K562 (cell line): ENCODE measurements around the gene PIK3R1. TPM values are rescaled to one million over a fixed set of nuclear protein-coding genes. Genes with fewer than 3 reads are reported as not detected.

Experiments
- ATAC-seq: fragments of 200-7000 bp; cut with Tn5 transposase; 3 replicates; pipeline ENCODE4 v1.9.1; 2020; ENCODE audit warnings: moderate library complexity
- BruUV-seq: library from RNA; stranded (reverse); fragments of 400-500 nt; replicated peaks from 2 replicates; lab custom pipeline; 2021; lab: Mats Ljungman, UMichigan
- CTCF ChIA-PET: fragments of 300-600 bp; formaldehyde crosslinking; extraction: SDS; loops from one replicate; lab custom pipeline; 2021; ENCODE audit warnings: low intra/inter-chr PET ratio; lab: Yijun Ruan, JAX
- POLR2A ChIA-PET: fragments of 300-600, 350-650 bp; sonication (Branson Sonifier 250); formaldehyde crosslinking; extraction: SDS; loops from one replicate; lab custom pipeline; 2021; ENCODE audit warnings: antibody characterized with exemption, inconsistent platforms; lab: Yijun Ruan, JAX
- DNase-seq, 4 experiments: peaks; one replicate each; pipeline versions ENCODE4 v3.0.0 to v3.0.0-alpha.2; 2011 to 2018; ENCODE audit warnings: low spot score in 3 of 4, mixed read lengths in 3 of 4; ENCODE audit errors: extremely low read depth in 1 of 4
- FAIRE-seq: peaks from 2 replicates; lab custom pipeline; 2011; peaks lifted over from hg19 to GRCh38; lab: Jason Lieb, UNC
- H2AFZ ChIP-seq: 2 replicates; pipeline ENCODE4 v1.6.0; 2011; ENCODE audit warnings: low read depth, low read length, control low read depth, inconsistent platforms
- H3K27ac ChIP-seq: fragments of 200-600 bp; 3 replicates; pipeline ENCODE4 v1.8.0; 2011; ENCODE audit warnings: low read depth, mild to moderate bottlenecking, control low read depth, inconsistent platforms, low read length, moderate library complexity, mixed read lengths; ENCODE audit errors: extremely low read depth
- H3K27me3 ChIP-seq, 2 experiments: fragments of 300-600 bp in 1 of 2; 2 replicates in 1 of 2; 3 replicates in 1 of 2; pipeline versions ENCODE4 v1.6.0 to v1.8.0; 2011; ENCODE audit warnings: inconsistent platforms in 2 of 2, low read length in 2 of 2, mild to moderate bottlenecking in 1 of 2, mixed read lengths in 1 of 2, moderate library complexity in 1 of 2; ENCODE audit not compliant: control insufficient read depth in 2 of 2, insufficient read depth in 2 of 2
- H3K36me3 ChIP-seq: fragments of 300-600 bp; 3 replicates; pipeline ENCODE4 v1.8.0; 2011; ENCODE audit warnings: mild to moderate bottlenecking, low read length, inconsistent platforms; ENCODE audit not compliant: control insufficient read depth, insufficient read depth
- H3K4me1 ChIP-seq, 2 experiments: fragments of 200-600 bp in 1 of 2; replicated peaks in 1 of 2; 2 replicates in 1 of 2; 3 replicates in 1 of 2; pipeline versions ENCODE4 v1.5.1 to v1.8.0; 2011; ENCODE audit warnings: inconsistent platforms in 2 of 2, low read length in 2 of 2, mild to moderate bottlenecking in 1 of 2, mixed read lengths in 1 of 2, moderate library complexity in 1 of 2; ENCODE audit not compliant: control insufficient read depth in 2 of 2, insufficient read depth in 2 of 2
- H3K4me2 ChIP-seq: 2 replicates; pipeline ENCODE4 v1.6.1; 2011; ENCODE audit warnings: low read length, control low read depth, inconsistent platforms, mixed read lengths; ENCODE audit not compliant: insufficient read depth
- H3K4me3 ChIP-seq: fragments of 200-600 bp; sonication (generic), shearing (Covaris generic); 2 replicates; pipeline ENCODE4 v1.5.1; 2016; ENCODE audit warnings: control low read depth, inconsistent platforms
- H3K79me2 ChIP-seq: fragments of 200-600 bp; 3 replicates; pipeline ENCODE4 v1.8.0; 2011; ENCODE audit warnings: low read length, inconsistent platforms; ENCODE audit not compliant: control insufficient read depth, insufficient read depth
- H3K9ac ChIP-seq, 2 experiments: 2 replicates each; pipeline versions ENCODE4 v1.6.0 to v1.6.1; 2011; ENCODE audit warnings: low read depth in 2 of 2, low read length in 2 of 2, control low read depth in 1 of 2, inconsistent platforms in 1 of 2, mild to moderate bottlenecking in 1 of 2, mixed read lengths in 1 of 2; ENCODE audit not compliant: insufficient read depth in 1 of 2
- H3K9me1 ChIP-seq: one replicate; pipeline ENCODE4 v1.6.0; 2011; ENCODE audit warnings: inconsistent platforms, mild to moderate bottlenecking, low read length, moderate library complexity; ENCODE audit not compliant: control insufficient read depth, insufficient read depth
- H3K9me3 ChIP-seq: replicated peaks from 2 replicates; pipeline ENCODE4 v1.5.1; 2011; ENCODE audit warnings: low read depth, low read length, inconsistent platforms; ENCODE audit not compliant: control insufficient read depth, insufficient read depth
- H4K20me1 ChIP-seq: replicated peaks from 2 replicates; pipeline ENCODE4 v1.6.1; 2011; ENCODE audit warnings: low read length, inconsistent platforms, mixed read lengths; ENCODE audit not compliant: control insufficient read depth, insufficient read depth
- CEBPG ChIP-seq, 3 experiments: fragments of 200-800 bp in 1 of 3; sonication (Bioruptor generic) in 1 of 3; sonication (generic) in 1 of 3; formaldehyde crosslinking in 1 of 3; IDR thresholded peaks in 2 of 3; conservative IDR thresholded peaks in 1 of 3; 2 replicates each; pipeline versions ENCODE4 v1.6.1 to v1.8.0; 2016 to 2022; ENCODE audit warnings: missing compliant biosample characterization in 2 of 3, missing genetic modification characterization in 2 of 3, mild to moderate bottlenecking in 1 of 3, missing genetic modification reagents in 1 of 3
- CXXC5 ChIP-seq: fragments of 250-450 bp; sonication (Bioruptor Pico); IDR thresholded peaks from 2 replicates; pipeline ENCODE4 v1.8.0; 2022; ENCODE audit warnings: inconsistent platforms, mild to moderate bottlenecking, moderate library complexity
- ETV1 ChIP-seq: fragments of 450-650 bp; conservative IDR thresholded peaks from 2 replicates; pipeline ENCODE4 v1.6.1; 2016; ENCODE audit warnings: missing genetic modification characterization, control low read depth, low read depth, missing compliant biosample characterization
- NR3C1 ChIP-seq: sonication (generic); formaldehyde crosslinking; IDR thresholded peaks from 2 replicates; pipeline ENCODE4 v1.8.1; 2022; ENCODE audit warnings: missing genetic modification reagents
- PHB ChIP-seq: fragments of 250-450 bp; sonication (Bioruptor Pico); IDR thresholded peaks from 2 replicates; pipeline ENCODE4 v1.5.0; 2021
- RBM14 ChIP-seq: fragments of 200-400 bp; formaldehyde crosslinking; IDR thresholded peaks from 2 replicates; pipeline ENCODE4 v1.6.1; 2018; ENCODE audit warnings: low read depth, mild to moderate bottlenecking, low read length, moderate library complexity, borderline replicate concordance; ENCODE audit not compliant: insufficient read depth
- SMARCA5 ChIP-seq: fragments of 450-650 bp; IDR thresholded peaks from 2 replicates; pipeline ENCODE4 v1.6.1; 2016
- ZNF3 ChIP-seq: fragments of 250-450 bp; sonication (Bioruptor Pico); IDR thresholded peaks from 2 replicates; pipeline ENCODE4 v1.5.0; 2021; ENCODE audit warnings: mild to moderate bottlenecking, moderate library complexity
- ZNF75A ChIP-seq: fragments of 450-650 bp; formaldehyde crosslinking; IDR thresholded peaks from 2 replicates; pipeline ENCODE4 v1.4.0; 2020; ENCODE audit warnings: mild to moderate bottlenecking
- in situ Hi-C: fragments of 300-500 bp; cut with MboI; formaldehyde crosslinking; loops from 4 replicates; pipeline ENCODE4 v1.15.0; 2018; ENCODE audit warnings: inconsistent platforms, mixed read lengths
- intact Hi-C: fragments of 100-400 bp; cut with micrococcal nuclease; formaldehyde crosslinking; loops from 2 replicates; pipeline ENCODE4 v1.14.2; 2022
- polyA plus RNA-seq, 8 experiments: library from polyadenylated mRNA; depleted of rRNA in 4 of 8; stranded (reverse) in 5 of 8; unstranded in 3 of 8; fragments of >200 nt; fragmentation: Nextera tagmentation in 2 of 8; fragmentation: Illumina TruSeq in 1 of 8; extraction: Ambion mirVana in 2 of 8; extraction: Trizol in 1 of 8; gene quantifications; 2 replicates each; pipeline versions ENCODE4 v1.2.1 to v1.2.3, GENCODE V29; 2011 to 2014; ENCODE audit warnings: inconsistent platforms in 1 of 8, missing spikeins in 1 of 8
- total RNA-seq, 7 experiments: library from RNA; depleted of rRNA in 6 of 7; stranded (reverse); fragments of >200 nt in 6 of 7; fragmentation: Illumina TruSeq in 2 of 7; extraction: Trizol in 2 of 7; gene quantifications; 2 replicates each; pipeline versions ENCODE4 v1.2.1 to v1.2.3, GENCODE V29; 2011 to 2021; ENCODE audit warnings: low replicate concordance in 1 of 7
- TF ChIP-seq, protein P1 (sequence below): fragments of 250-450 bp; sonication (Bioruptor Pico); IDR thresholded peaks from 2 replicates; pipeline ENCODE4 v1.4.0; 2020; ENCODE audit warnings: borderline replicate concordance
- TF ChIP-seq, protein P2 (sequence below): fragments of 200-600 bp; sonication (generic); IDR thresholded peaks from one replicate; pipeline ENCODE4 v1.6.1; 2012; ENCODE audit warnings: mild to moderate bottlenecking, low read depth, low read length, inconsistent platforms

Gene PIK3R1
- total and polyA plus RNA-seq, 9 of the 15 experiments (the other 6 are each of a cell fraction or from before 2014, with no cell fraction given) = 1.1 to 9.7 (median 4.8) TPM

DNA sequence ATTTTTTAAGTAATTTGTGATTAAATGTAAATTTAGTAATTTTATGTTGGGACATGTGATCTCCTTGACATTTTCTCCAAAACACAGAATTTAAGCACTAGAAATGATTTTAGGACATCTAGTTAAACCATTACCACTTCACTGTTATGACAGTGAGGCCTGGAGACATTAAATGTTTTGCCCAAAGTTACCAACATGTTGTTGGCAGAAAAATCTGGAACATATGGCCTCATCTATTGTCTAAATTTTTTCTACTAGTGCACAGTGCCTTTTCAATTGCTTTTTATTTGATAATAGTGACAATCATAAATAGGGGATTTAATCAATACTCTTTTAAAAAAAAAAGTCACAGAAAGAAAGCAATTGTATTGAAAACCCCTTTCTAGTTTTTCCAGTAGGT lies 45.6 kb downstream of the PIK3R1 start:
- H3K27ac ChIP-seq = no peak overlapping the region
- FAIRE-seq (no peak), DNase-seq (no peak), ATAC-seq (no peak)
- no peaks in the 10 kb centered on the region for H3K36me3 ChIP-seq
- no peak overlapping the region for H2AFZ ChIP-seq
- intact Hi-C loops = no loop called here
- H3K9me3 ChIP-seq = no peaks in the 10 kb centered on the region
- in situ Hi-C loops = no loop called here
- CTCF ChIA-PET = no interaction called here
- BruUV-seq = no TSS peak
- no peak overlapping the region for H3K9ac ChIP-seq
- H3K79me2 ChIP-seq = no peaks in the 10 kb centered on the region
- H3K9me1 ChIP-seq = no peaks in the 10 kb centered on the region
- H3K4me1 ChIP-seq = no peaks in the 10 kb centered on the region
- no peak overlapping the region for H3K4me2 ChIP-seq
- H3K27me3 ChIP-seq = no peaks in the 10 kb centered on the region
- no peaks in the 10 kb centered on the region for H4K20me1 ChIP-seq
- POLR2A ChIA-PET = interaction anchor here (0.6 kb wide), 1 partner anchor 35 kb away, joined by 4 read pairs; no protein-coding TSS in a partner anchor
- no peak overlapping the region for H3K4me3 ChIP-seq
- TF ChIP-seq, protein P1, sequence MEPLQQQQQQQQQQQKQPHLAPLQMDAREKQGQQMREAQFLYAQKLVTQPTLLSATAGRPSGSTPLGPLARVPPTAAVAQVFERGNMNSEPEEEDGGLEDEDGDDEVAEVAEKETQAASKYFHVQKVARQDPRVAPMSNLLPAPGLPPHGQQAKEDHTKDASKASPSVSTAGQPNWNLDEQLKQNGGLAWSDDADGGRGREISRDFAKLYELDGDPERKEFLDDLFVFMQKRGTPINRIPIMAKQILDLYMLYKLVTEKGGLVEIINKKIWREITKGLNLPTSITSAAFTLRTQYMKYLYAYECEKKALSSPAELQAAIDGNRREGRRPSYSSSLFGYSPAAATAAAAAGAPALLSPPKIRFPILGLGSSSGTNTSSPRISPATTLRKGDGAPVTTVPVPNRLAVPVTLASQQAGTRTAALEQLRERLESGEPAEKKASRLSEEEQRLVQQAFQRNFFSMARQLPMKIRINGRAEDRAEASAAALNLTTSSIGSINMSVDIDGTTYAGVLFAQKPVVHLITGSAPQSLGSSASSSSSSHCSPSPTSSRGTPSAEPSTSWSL (CRISPR knock-in tag) = no peak
- TF ChIP-seq CXXC5 (CRISPR knock-in tag) = no peak
- no peak for TF ChIP-seq ZNF75A (CRISPR knock-in tag)
- no peak for TF ChIP-seq SMARCA5
- no peak for TF ChIP-seq ETV1 (tag)
- no peak for TF ChIP-seq RBM14
- no peak for TF ChIP-seq CEBPG (CRISPR knock-in tag; IDR thresholded peaks at IDR 0.05)
- TF ChIP-seq CEBPG (tag; conservative IDR thresholded peaks at IDR 0.05 in 1 of 2, IDR thresholded peaks at IDR 0.05 in 1 of 2) = no peak
- TF ChIP-seq NR3C1 = no peak
- no peak for TF ChIP-seq PHB (CRISPR knock-in tag)
- TF ChIP-seq, protein P2, sequence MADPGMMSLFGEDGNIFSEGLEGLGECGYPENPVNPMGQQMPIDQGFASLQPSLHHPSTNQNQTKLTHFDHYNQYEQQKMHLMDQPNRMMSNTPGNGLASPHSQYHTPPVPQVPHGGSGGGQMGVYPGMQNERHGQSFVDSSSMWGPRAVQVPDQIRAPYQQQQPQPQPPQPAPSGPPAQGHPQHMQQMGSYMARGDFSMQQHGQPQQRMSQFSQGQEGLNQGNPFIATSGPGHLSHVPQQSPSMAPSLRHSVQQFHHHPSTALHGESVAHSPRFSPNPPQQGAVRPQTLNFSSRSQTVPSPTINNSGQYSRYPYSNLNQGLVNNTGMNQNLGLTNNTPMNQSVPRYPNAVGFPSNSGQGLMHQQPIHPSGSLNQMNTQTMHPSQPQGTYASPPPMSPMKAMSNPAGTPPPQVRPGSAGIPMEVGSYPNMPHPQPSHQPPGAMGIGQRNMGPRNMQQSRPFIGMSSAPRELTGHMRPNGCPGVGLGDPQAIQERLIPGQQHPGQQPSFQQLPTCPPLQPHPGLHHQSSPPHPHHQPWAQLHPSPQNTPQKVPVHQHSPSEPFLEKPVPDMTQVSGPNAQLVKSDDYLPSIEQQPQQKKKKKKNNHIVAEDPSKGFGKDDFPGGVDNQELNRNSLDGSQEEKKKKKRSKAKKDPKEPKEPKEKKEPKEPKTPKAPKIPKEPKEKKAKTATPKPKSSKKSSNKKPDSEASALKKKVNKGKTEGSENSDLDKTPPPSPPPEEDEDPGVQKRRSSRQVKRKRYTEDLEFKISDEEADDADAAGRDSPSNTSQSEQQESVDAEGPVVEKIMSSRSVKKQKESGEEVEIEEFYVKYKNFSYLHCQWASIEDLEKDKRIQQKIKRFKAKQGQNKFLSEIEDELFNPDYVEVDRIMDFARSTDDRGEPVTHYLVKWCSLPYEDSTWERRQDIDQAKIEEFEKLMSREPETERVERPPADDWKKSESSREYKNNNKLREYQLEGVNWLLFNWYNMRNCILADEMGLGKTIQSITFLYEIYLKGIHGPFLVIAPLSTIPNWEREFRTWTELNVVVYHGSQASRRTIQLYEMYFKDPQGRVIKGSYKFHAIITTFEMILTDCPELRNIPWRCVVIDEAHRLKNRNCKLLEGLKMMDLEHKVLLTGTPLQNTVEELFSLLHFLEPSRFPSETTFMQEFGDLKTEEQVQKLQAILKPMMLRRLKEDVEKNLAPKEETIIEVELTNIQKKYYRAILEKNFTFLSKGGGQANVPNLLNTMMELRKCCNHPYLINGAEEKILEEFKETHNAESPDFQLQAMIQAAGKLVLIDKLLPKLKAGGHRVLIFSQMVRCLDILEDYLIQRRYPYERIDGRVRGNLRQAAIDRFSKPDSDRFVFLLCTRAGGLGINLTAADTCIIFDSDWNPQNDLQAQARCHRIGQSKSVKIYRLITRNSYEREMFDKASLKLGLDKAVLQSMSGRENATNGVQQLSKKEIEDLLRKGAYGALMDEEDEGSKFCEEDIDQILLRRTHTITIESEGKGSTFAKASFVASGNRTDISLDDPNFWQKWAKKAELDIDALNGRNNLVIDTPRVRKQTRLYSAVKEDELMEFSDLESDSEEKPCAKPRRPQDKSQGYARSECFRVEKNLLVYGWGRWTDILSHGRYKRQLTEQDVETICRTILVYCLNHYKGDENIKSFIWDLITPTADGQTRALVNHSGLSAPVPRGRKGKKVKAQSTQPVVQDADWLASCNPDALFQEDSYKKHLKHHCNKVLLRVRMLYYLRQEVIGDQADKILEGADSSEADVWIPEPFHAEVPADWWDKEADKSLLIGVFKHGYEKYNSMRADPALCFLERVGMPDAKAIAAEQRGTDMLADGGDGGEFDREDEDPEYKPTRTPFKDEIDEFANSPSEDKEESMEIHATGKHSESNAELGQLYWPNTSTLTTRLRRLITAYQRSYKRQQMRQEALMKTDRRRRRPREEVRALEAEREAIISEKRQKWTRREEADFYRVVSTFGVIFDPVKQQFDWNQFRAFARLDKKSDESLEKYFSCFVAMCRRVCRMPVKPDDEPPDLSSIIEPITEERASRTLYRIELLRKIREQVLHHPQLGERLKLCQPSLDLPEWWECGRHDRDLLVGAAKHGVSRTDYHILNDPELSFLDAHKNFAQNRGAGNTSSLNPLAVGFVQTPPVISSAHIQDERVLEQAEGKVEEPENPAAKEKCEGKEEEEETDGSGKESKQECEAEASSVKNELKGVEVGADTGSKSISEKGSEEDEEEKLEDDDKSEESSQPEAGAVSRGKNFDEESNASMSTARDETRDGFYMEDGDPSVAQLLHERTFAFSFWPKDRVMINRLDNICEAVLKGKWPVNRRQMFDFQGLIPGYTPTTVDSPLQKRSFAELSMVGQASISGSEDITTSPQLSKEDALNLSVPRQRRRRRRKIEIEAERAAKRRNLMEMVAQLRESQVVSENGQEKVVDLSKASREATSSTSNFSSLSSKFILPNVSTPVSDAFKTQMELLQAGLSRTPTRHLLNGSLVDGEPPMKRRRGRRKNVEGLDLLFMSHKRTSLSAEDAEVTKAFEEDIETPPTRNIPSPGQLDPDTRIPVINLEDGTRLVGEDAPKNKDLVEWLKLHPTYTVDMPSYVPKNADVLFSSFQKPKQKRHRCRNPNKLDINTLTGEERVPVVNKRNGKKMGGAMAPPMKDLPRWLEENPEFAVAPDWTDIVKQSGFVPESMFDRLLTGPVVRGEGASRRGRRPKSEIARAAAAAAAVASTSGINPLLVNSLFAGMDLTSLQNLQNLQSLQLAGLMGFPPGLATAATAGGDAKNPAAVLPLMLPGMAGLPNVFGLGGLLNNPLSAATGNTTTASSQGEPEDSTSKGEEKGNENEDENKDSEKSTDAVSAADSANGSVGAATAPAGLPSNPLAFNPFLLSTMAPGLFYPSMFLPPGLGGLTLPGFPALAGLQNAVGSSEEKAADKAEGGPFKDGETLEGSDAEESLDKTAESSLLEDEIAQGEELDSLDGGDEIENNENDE = no peak
- TF ChIP-seq ZNF3 (CRISPR knock-in tag) = no peak
